ENCODE results near the gene COPS2. TPM values are rescaled to one million over a fixed set of nuclear protein-coding genes. Genes with fewer than 3 reads are reported as not detected.

The COPS2 gene
- total RNA-seq, 1 experiment from 2014 or later: 68.6 TPM

DNA sequence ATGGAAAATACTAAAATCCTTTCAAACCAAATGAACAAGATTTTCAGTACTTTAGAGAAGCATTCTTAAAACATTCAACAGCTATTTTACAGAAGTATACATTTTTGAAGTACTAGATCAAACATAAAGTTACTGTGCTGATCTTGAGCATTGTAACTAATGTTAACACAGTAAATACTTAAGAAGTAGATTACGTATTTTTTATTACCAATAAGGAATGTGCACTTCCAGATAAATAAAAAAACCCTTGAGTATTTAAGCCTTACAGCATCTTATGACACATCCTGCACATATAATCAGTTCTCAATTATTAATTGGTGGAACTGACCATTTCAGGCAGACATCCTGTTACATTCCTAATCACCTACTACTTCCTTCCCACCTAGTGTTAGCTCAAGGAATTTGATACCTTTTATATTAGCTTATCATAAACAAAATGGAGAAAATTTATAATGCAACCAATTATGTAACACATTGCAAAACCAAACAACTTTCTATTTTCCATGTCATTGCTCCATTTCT is 32.8 kb downstream of the COPS2 start:
- peaks cover 6% of the 10 kb centered on the region for H3K36me3 Mint-ChIP-seq
- H3K27ac Mint-ChIP-seq: no peak overlapping the region
- peaks cover 6% of the 10 kb centered on the region for H3K4me1 Mint-ChIP-seq
- TF ChIP-seq, protein P1, sequence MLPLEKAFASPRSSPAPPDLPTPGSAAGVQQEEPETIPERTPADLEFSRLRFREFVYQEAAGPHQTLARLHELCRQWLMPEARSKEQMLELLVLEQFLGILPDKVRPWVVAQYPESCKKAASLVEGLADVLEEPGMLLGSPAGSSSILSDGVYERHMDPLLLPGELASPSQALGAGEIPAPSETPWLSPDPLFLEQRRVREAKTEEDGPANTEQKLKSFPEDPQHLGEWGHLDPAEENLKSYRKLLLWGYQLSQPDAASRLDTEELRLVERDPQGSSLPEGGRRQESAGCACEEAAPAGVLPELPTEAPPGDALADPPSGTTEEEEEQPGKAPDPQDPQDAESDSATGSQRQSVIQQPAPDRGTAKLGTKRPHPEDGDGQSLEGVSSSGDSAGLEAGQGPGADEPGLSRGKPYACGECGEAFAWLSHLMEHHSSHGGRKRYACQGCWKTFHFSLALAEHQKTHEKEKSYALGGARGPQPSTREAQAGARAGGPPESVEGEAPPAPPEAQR (CRISPR knock-in tag; IDR thresholded peaks at IDR 0.05): no peak
- ATAC-seq (no peak), DNase-seq (ENCODE audit: low spot score) (no peak)
- H3K9me3 Mint-ChIP-seq: no peaks in the 10 kb centered on the region
- ChIA-PET CTCF (interaction anchor here (1.1 kb wide), 1 partner anchor 147 kb away, joined by 4 read pairs; no protein-coding TSS in a partner anchor), POLR2A (no interaction called here)
- H3K4me3 Mint-ChIP-seq: no peak overlapping the region
- H3K27me3 Mint-ChIP-seq (ENCODE audit: low read depth): no peaks in the 10 kb centered on the region

DNA sequence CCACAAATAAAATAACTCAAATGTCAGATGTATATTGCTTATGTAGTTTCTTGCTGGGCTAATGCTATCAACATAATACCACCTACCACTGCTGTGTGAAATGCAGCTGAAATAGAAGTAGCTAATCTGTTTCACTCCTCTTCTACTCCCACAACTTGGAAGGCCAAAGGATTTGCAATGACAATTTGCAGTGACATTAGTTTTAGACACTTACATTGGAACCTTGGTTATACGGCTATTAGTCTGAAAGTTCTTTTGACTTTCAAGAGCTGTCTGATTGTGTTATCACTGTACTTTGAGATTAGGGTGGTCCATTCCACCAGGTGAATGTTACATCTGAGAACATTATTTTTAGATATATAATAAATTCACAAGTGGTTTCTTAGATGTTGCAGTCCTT is 33.5 kb downstream of the COPS2 start:
- POLR2A ChIA-PET: no interaction called here
- no peak overlapping the region for H3K27ac Mint-ChIP-seq
- TF ChIP-seq JUN (CRISPR knock-in tag; IDR thresholded peaks at IDR 0.05) (no peak), ZNF263 (CRISPR knock-in tag; IDR thresholded peaks at IDR 0.05; ENCODE audit: low read depth) (no peak), SMAD3 (CRISPR knock-in tag; IDR thresholded peaks at IDR 0.05; ENCODE audit: borderline replicate concordance) (no peak), ETV6 (CRISPR knock-in tag; IDR thresholded peaks at IDR 0.05) (no peak), KAT7 (CRISPR knock-in tag; IDR thresholded peaks at IDR 0.05; ENCODE audit: borderline replicate concordance) (no peak), GRHL2 (CRISPR knock-in tag; IDR thresholded peaks at IDR 0.05; ENCODE audit: insufficient replicate concordance, severe bottlenecking) (no peak), ZNF219 (CRISPR knock-in tag; IDR thresholded peaks at IDR 0.05; ENCODE audit: borderline replicate concordance) (no peak), IRF2 (CRISPR knock-in tag; IDR thresholded peaks at IDR 0.05; ENCODE audit: borderline replicate concordance, low read depth) (no peak), OVOL2 (CRISPR knock-in tag; IDR thresholded peaks at IDR 0.05; ENCODE audit: borderline replicate concordance) (no peak), NR3C1 (CRISPR knock-in tag; conservative IDR thresholded peaks at IDR 0.05; ENCODE audit: low read depth) (no peak), CREM (CRISPR knock-in tag; IDR thresholded peaks at IDR 0.05) (no peak), GABPB1 (CRISPR knock-in tag; IDR thresholded peaks at IDR 0.05) (no peak)
- TF ChIP-seq, protein P2, sequence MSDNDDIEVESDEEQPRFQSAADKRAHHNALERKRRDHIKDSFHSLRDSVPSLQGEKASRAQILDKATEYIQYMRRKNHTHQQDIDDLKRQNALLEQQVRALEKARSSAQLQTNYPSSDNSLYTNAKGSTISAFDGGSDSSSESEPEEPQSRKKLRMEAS (CRISPR knock-in tag; IDR thresholded peaks at IDR 0.05): no peak
- TF ChIP-seq, protein P3, sequence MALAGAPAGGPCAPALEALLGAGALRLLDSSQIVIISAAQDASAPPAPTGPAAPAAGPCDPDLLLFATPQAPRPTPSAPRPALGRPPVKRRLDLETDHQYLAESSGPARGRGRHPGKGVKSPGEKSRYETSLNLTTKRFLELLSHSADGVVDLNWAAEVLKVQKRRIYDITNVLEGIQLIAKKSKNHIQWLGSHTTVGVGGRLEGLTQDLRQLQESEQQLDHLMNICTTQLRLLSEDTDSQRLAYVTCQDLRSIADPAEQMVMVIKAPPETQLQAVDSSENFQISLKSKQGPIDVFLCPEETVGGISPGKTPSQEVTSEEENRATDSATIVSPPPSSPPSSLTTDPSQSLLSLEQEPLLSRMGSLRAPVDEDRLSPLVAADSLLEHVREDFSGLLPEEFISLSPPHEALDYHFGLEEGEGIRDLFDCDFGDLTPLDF (CRISPR knock-in tag; IDR thresholded peaks at IDR 0.05): no peak
- TF ChIP-seq, protein P1 (CRISPR knock-in tag; IDR thresholded peaks at IDR 0.05): no peak
- TF ChIP-seq, protein P4, sequence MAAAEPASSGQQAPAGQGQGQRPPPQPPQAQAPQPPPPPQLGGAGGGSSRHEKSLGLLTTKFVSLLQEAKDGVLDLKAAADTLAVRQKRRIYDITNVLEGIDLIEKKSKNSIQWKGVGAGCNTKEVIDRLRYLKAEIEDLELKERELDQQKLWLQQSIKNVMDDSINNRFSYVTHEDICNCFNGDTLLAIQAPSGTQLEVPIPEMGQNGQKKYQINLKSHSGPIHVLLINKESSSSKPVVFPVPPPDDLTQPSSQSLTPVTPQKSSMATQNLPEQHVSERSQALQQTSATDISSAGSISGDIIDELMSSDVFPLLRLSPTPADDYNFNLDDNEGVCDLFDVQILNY (CRISPR knock-in tag; IDR thresholded peaks at IDR 0.05): no peak
- TF ChIP-seq, protein P5, sequence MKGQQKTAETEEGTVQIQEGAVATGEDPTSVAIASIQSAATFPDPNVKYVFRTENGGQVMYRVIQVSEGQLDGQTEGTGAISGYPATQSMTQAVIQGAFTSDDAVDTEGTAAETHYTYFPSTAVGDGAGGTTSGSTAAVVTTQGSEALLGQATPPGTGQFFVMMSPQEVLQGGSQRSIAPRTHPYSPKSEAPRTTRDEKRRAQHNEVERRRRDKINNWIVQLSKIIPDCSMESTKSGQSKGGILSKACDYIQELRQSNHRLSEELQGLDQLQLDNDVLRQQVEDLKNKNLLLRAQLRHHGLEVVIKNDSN (CRISPR knock-in tag; IDR thresholded peaks at IDR 0.05): no peak
- no peak overlapping the region for H3K4me3 Mint-ChIP-seq
- ATAC-seq (no peak), DNase-seq (ENCODE audit: low spot score) (no peak)
- H3K27me3 Mint-ChIP-seq (ENCODE audit: low read depth): no peaks in the 10 kb centered on the region
- H3K9me3 Mint-ChIP-seq: no peaks in the 10 kb centered on the region
- peaks cover 6% of the 10 kb centered on the region for H3K4me1 Mint-ChIP-seq
- CTCF ChIA-PET: interaction anchor here (1.1 kb wide), 1 partner anchor 146 kb away, joined by 4 read pairs; no protein-coding TSS in a partner anchor
- no peaks in the 10 kb centered on the region for H3K36me3 Mint-ChIP-seq
